ENCODE measurements around the gene AOC2.

DNA sequence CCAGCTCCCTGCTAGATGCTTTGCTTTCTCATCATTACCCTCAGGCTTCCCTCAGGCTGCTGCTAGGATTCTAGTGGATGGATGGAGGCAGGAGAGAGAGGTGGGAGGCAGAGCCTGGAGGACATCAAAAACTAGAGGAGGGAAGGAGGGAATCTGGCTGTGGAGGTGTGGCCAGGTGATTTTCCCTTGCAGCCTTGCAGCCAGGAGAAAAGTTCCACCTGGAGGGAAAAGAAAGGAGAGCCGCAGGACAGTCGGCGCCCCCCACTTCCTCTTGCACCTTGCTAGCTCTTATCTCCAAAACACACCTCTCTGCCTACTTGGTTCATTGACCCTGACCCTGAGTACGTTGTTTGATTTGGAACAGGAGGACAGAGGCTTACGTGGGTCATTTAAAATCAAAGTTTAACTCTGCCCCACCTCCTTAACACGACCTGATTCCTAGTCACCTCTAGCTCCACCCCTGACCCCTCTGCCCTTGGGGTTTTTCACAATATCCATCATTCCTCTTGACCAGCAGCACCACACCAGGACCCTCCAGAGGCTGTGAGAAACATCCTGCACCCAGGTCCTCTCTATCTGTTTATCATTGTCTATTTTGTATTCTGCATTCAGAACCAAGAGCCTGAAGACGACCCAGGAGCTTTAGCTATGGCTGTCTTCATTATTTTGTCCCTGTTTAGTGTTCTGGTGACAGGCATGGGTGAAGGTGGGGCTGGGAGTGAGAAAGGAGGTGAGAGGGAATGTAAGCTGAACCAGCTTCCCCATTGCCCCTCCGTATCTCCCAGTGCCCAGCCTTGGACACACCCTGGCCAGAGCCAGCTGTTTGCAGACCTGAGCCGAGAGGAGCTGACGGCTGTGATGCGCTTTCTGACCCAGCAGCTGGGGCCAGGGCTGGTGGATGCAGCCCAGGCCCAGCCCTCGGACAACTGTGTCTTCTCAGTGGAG lies 22.5 kb downstream of the AOC2 start:
- TF ChIP-seq, protein P1, sequence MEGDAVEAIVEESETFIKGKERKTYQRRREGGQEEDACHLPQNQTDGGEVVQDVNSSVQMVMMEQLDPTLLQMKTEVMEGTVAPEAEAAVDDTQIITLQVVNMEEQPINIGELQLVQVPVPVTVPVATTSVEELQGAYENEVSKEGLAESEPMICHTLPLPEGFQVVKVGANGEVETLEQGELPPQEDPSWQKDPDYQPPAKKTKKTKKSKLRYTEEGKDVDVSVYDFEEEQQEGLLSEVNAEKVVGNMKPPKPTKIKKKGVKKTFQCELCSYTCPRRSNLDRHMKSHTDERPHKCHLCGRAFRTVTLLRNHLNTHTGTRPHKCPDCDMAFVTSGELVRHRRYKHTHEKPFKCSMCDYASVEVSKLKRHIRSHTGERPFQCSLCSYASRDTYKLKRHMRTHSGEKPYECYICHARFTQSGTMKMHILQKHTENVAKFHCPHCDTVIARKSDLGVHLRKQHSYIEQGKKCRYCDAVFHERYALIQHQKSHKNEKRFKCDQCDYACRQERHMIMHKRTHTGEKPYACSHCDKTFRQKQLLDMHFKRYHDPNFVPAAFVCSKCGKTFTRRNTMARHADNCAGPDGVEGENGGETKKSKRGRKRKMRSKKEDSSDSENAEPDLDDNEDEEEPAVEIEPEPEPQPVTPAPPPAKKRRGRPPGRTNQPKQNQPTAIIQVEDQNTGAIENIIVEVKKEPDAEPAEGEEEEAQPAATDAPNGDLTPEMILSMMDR (IDR thresholded peaks at IDR 0.05; ENCODE audit: low read depth, low read length): no peak
- no peak for TF ChIP-seq EZH2phosphoT487 (IDR thresholded peaks at IDR 0.05; ENCODE audit: low read depth)
